Choroid plexus epithelial cell (primary cell): ENCODE measurements around the gene LDHA.

Source experiments
- DNase-seq: peaks from one replicate; pipeline ENCODE4 v3.0.0-alpha.2; 2010; ENCODE audit warnings: low read depth
- H3K4me3 ChIP-seq: 2 replicates; pipeline ENCODE4 v1.5.1; 2011; ENCODE audit warnings: low read depth, mild to moderate bottlenecking, control low read depth, low read length, moderate library complexity
- TF ChIP-seq, protein P1 (sequence below): conservative IDR thresholded peaks from 2 replicates; pipeline ENCODE4 v1.5.1; 2011; ENCODE audit warnings: low read depth, mild to moderate bottlenecking, control low read depth, inconsistent platforms, low read length, moderate library complexity

LDHA gene

GRCh38 chr11:18365741-18366140, 28.6 kb upstream of the LDHA start:
- DNase-seq, result no peak
- TF ChIP-seq, protein P1, sequence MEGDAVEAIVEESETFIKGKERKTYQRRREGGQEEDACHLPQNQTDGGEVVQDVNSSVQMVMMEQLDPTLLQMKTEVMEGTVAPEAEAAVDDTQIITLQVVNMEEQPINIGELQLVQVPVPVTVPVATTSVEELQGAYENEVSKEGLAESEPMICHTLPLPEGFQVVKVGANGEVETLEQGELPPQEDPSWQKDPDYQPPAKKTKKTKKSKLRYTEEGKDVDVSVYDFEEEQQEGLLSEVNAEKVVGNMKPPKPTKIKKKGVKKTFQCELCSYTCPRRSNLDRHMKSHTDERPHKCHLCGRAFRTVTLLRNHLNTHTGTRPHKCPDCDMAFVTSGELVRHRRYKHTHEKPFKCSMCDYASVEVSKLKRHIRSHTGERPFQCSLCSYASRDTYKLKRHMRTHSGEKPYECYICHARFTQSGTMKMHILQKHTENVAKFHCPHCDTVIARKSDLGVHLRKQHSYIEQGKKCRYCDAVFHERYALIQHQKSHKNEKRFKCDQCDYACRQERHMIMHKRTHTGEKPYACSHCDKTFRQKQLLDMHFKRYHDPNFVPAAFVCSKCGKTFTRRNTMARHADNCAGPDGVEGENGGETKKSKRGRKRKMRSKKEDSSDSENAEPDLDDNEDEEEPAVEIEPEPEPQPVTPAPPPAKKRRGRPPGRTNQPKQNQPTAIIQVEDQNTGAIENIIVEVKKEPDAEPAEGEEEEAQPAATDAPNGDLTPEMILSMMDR, result no peak
- no peak overlapping the region for H3K4me3 ChIP-seq

DNA sequence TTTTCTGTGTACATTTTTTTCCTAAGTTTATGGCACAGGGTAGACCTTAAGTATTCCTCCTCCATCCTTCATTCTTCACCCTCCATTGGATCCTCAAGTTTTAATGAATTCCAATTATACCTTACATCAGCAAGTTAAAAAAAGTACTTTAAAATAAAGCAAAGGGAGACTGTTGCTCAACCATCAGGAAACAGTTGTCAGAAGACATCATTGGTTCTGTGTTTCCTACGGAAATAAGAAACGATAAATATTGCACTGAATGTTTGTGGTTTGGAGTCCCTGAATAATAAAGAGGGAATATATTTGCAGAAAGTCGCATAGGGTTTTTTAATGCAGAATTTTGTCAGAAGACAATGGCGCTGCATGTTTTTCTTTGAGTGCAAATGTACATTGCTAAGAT, 28.1 kb upstream of the LDHA start:
- no peak for DNase-seq
- TF ChIP-seq, protein P1, result no peak
- no peak overlapping the region for H3K4me3 ChIP-seq

DNA sequence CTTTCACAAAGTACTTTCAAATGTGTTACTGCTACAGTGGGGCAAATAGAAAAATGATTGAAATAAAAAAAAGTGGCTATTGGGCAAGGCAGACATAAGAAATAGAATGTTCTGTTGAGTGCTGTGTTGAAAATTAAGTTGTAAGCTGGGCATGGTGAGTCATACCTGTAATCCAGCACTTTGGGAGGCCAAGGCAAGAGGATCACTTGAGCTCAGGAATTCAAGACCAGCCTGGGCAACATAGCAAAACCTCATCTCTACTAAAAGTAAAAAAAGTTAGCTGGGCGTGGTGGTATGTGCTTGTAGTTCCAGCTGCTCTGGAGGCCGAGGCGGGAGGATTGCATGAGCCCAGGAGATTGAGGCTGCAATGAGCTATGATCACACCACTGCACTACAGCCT, 26.9 kb upstream of the LDHA start:
- peak; percentile 36 for DNase-seq
- TF ChIP-seq, protein P1, result no peak
- H3K4me3 ChIP-seq, result no peak overlapping the region

GRCh38 chr11:18368221-18368620, 26.1 kb upstream of the LDHA start:
- DNase-seq, result peak; percentile 56
- H3K4me3 ChIP-seq, result no peak overlapping the region
- TF ChIP-seq, protein P1, result no peak

GRCh38 chr11:18369398-18369797, 25.0 kb upstream of the LDHA start:
- TF ChIP-seq, protein P1, result no peak
- H3K4me3 ChIP-seq, result no peak overlapping the region
- DNase-seq, result no peak

GRCh38 chr11:18371279-18371678, 23.1 kb upstream of the LDHA start:
- peak; percentile 50 for DNase-seq
- H3K4me3 ChIP-seq, result no peak overlapping the region
- TF ChIP-seq, protein P1, result no peak

DNA sequence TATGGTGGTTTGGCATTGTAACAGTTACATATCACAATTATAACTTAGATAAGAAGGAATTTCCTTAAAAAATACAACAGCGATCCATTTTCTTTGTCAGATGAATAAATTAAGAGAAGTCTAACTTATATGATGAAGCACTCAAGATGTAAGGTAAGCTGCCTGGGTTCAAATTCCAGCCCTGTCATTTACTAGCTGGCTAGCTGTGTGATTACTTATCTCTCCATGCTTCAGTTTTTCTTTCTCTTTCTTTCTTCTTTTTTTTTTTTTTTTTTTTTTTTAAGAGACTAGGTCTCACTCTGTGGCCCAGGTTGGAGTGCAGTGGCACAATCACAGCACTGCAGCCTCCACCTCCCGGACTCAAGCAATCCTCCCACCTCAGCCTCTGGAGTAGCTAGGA, 22.2 kb upstream of the LDHA start:
- no peak for DNase-seq
- TF ChIP-seq, protein P1, result no peak
- no peak overlapping the region for H3K4me3 ChIP-seq
